K562 (cell line): ENCODE measurements around the gene BMP2K. TPM values are rescaled to one million over a fixed set of nuclear protein-coding genes. Genes with fewer than 3 reads are reported as not detected.
A peak's percentile ranks its signal among the peaks of the same experiment; 100 is the strongest.

Experiments used
- ATAC-seq: fragments of 200-7000 bp; cut with Tn5 transposase; 3 replicates; pipeline ENCODE4 v1.9.1; 2020; ENCODE audit warnings: moderate library complexity
- BruUV-seq: library from RNA; stranded (reverse); fragments of 400-500 nt; replicated peaks from 2 replicates; lab custom pipeline; 2021; lab: Mats Ljungman, UMichigan
- CTCF ChIA-PET: fragments of 300-600 bp; formaldehyde crosslinking; extraction: SDS; loops from one replicate; lab custom pipeline; 2021; ENCODE audit warnings: low intra/inter-chr PET ratio; lab: Yijun Ruan, JAX
- POLR2A ChIA-PET: fragments of 300-600, 350-650 bp; sonication (Branson Sonifier 250); formaldehyde crosslinking; extraction: SDS; loops from one replicate; lab custom pipeline; 2021; ENCODE audit warnings: antibody characterized with exemption, inconsistent platforms; lab: Yijun Ruan, JAX
- DNase-seq, 4 experiments: peaks; one replicate each; pipeline versions ENCODE4 v3.0.0 to v3.0.0-alpha.2; 2011 to 2018; ENCODE audit warnings: low spot score in 3 of 4, mixed read lengths in 3 of 4; ENCODE audit errors: extremely low read depth in 1 of 4
- FAIRE-seq: peaks from 2 replicates; lab custom pipeline; 2011; peaks lifted over from hg19 to GRCh38; lab: Jason Lieb, UNC
- H2AFZ ChIP-seq: 2 replicates; pipeline ENCODE4 v1.6.0; 2011; ENCODE audit warnings: low read depth, low read length, control low read depth, inconsistent platforms
- H3K27ac ChIP-seq: fragments of 200-600 bp; 3 replicates; pipeline ENCODE4 v1.8.0; 2011; ENCODE audit warnings: low read depth, mild to moderate bottlenecking, control low read depth, inconsistent platforms, low read length, moderate library complexity, mixed read lengths; ENCODE audit errors: extremely low read depth
- H3K27me3 ChIP-seq, 2 experiments: fragments of 300-600 bp in 1 of 2; 2 replicates in 1 of 2; 3 replicates in 1 of 2; pipeline versions ENCODE4 v1.6.0 to v1.8.0; 2011; ENCODE audit warnings: inconsistent platforms in 2 of 2, low read length in 2 of 2, mild to moderate bottlenecking in 1 of 2, mixed read lengths in 1 of 2, moderate library complexity in 1 of 2; ENCODE audit not compliant: control insufficient read depth in 2 of 2, insufficient read depth in 2 of 2
- H3K36me3 ChIP-seq: fragments of 300-600 bp; 3 replicates; pipeline ENCODE4 v1.8.0; 2011; ENCODE audit warnings: mild to moderate bottlenecking, low read length, inconsistent platforms; ENCODE audit not compliant: control insufficient read depth, insufficient read depth
- H3K4me1 ChIP-seq, 2 experiments: fragments of 200-600 bp in 1 of 2; replicated peaks in 1 of 2; 2 replicates in 1 of 2; 3 replicates in 1 of 2; pipeline versions ENCODE4 v1.5.1 to v1.8.0; 2011; ENCODE audit warnings: inconsistent platforms in 2 of 2, low read length in 2 of 2, mild to moderate bottlenecking in 1 of 2, mixed read lengths in 1 of 2, moderate library complexity in 1 of 2; ENCODE audit not compliant: control insufficient read depth in 2 of 2, insufficient read depth in 2 of 2
- H3K4me2 ChIP-seq: 2 replicates; pipeline ENCODE4 v1.6.1; 2011; ENCODE audit warnings: low read length, control low read depth, inconsistent platforms, mixed read lengths; ENCODE audit not compliant: insufficient read depth
- H3K4me3 ChIP-seq: fragments of 200-600 bp; sonication (generic), shearing (Covaris generic); 2 replicates; pipeline ENCODE4 v1.5.1; 2016; ENCODE audit warnings: control low read depth, inconsistent platforms
- H3K79me2 ChIP-seq: fragments of 200-600 bp; 3 replicates; pipeline ENCODE4 v1.8.0; 2011; ENCODE audit warnings: low read length, inconsistent platforms; ENCODE audit not compliant: control insufficient read depth, insufficient read depth
- H3K9ac ChIP-seq, 2 experiments: 2 replicates each; pipeline versions ENCODE4 v1.6.0 to v1.6.1; 2011; ENCODE audit warnings: low read depth in 2 of 2, low read length in 2 of 2, control low read depth in 1 of 2, inconsistent platforms in 1 of 2, mild to moderate bottlenecking in 1 of 2, mixed read lengths in 1 of 2; ENCODE audit not compliant: insufficient read depth in 1 of 2
- H3K9me1 ChIP-seq: one replicate; pipeline ENCODE4 v1.6.0; 2011; ENCODE audit warnings: inconsistent platforms, mild to moderate bottlenecking, low read length, moderate library complexity; ENCODE audit not compliant: control insufficient read depth, insufficient read depth
- H3K9me3 ChIP-seq: replicated peaks from 2 replicates; pipeline ENCODE4 v1.5.1; 2011; ENCODE audit warnings: low read depth, low read length, inconsistent platforms; ENCODE audit not compliant: control insufficient read depth, insufficient read depth
- H4K20me1 ChIP-seq: replicated peaks from 2 replicates; pipeline ENCODE4 v1.6.1; 2011; ENCODE audit warnings: low read length, inconsistent platforms, mixed read lengths; ENCODE audit not compliant: control insufficient read depth, insufficient read depth
- ARID2 ChIP-seq: fragments of 450-650 bp; IDR thresholded peaks from 2 replicates; pipeline ENCODE4 v1.6.1; 2017; ENCODE audit warnings: antibody characterized with exemption, mild to moderate bottlenecking
- CXXC5 ChIP-seq: fragments of 250-450 bp; sonication (Bioruptor Pico); IDR thresholded peaks from 2 replicates; pipeline ENCODE4 v1.8.0; 2022; ENCODE audit warnings: inconsistent platforms, mild to moderate bottlenecking, moderate library complexity
- HLTF ChIP-seq: fragments of 450-650 bp; IDR thresholded peaks from 2 replicates; pipeline ENCODE4 v1.6.1; 2016
- ILF3 ChIP-seq: fragments of 450-650 bp; IDR thresholded peaks from 2 replicates; pipeline ENCODE4 v1.6.1; 2018; ENCODE audit warnings: antibody characterized with exemption, mild to moderate bottlenecking, moderate library complexity, borderline replicate concordance
- JUND ChIP-seq, 2 experiments: IDR thresholded peaks; 2 replicates in 1 of 2; 3 replicates in 1 of 2; pipeline ENCODE4 v1.6.1; 2011; ENCODE audit warnings: borderline replicate concordance in 2 of 2, low read depth in 2 of 2, low read length in 2 of 2, improper control_type of control experiment in 1 of 2, missing biosample characterization in 1 of 2, missing genetic modification characterization in 1 of 2, missing genetic modification reagents in 1 of 2
- KAT8 ChIP-seq: fragments of 450-650 bp; IDR thresholded peaks from 2 replicates; pipeline ENCODE4 v1.6.1; 2016; ENCODE audit warnings: low read depth, mild to moderate bottlenecking
- KLF1 ChIP-seq: fragments of 450-650 bp; IDR thresholded peaks from 2 replicates; pipeline ENCODE4 v1.6.1; 2016; ENCODE audit warnings: missing genetic modification characterization, missing compliant biosample characterization
- MTA2 ChIP-seq: fragments of 450-650 bp; IDR thresholded peaks from 2 replicates; pipeline ENCODE4 v1.6.1; 2016; ENCODE audit warnings: low read depth
- NELFE ChIP-seq: IDR thresholded peaks from 2 replicates; pipeline ENCODE4 v1.6.1; 2011; ENCODE audit warnings: mild to moderate bottlenecking; ENCODE audit not compliant: insufficient read depth, insufficient read length
- NUFIP1 ChIP-seq: fragments of 450-650 bp; IDR thresholded peaks from 2 replicates; pipeline ENCODE4 v1.6.1; 2018; ENCODE audit not compliant: partially characterized antibody
- PPARD ChIP-seq: fragments of 250-450 bp; sonication (Bioruptor Pico); IDR thresholded peaks from 2 replicates; pipeline ENCODE4 v1.8.0; 2022; ENCODE audit warnings: inconsistent platforms, mild to moderate bottlenecking, moderate library complexity
- PTBP1 ChIP-seq: fragments of 200-400 bp; formaldehyde crosslinking; IDR thresholded peaks from 2 replicates; pipeline ENCODE4 v1.6.1; 2017; ENCODE audit warnings: low read depth, low read length
- PYGO2 ChIP-seq: fragments of 450-650 bp; IDR thresholded peaks from 2 replicates; pipeline ENCODE4 v1.6.1; 2016; ENCODE audit warnings: mild to moderate bottlenecking, missing genetic modification characterization, moderate library complexity, missing compliant biosample characterization
- TCF3 ChIP-seq: sonication (generic); formaldehyde crosslinking; IDR thresholded peaks from 2 replicates; pipeline ENCODE4 v1.4.0; 2020; ENCODE audit warnings: mild to moderate bottlenecking, missing genetic modification reagents
- ZNF3 ChIP-seq: fragments of 250-450 bp; sonication (Bioruptor Pico); IDR thresholded peaks from 2 replicates; pipeline ENCODE4 v1.5.0; 2021; ENCODE audit warnings: mild to moderate bottlenecking, moderate library complexity
- ZNF431 ChIP-seq: sonication (generic); formaldehyde crosslinking; IDR thresholded peaks from 2 replicates; pipeline ENCODE4 v1.8.0; 2022; ENCODE audit warnings: mild to moderate bottlenecking, missing genetic modification reagents
- ZNF57 ChIP-seq: fragments of 450-650 bp; formaldehyde crosslinking; IDR thresholded peaks from 2 replicates; pipeline ENCODE4 v1.4.0; 2020; ENCODE audit warnings: mild to moderate bottlenecking, moderate library complexity
- WGBS: fragments of 100-300 bp; shearing (Covaris generic); methylation state at CpG from one replicate; pipeline ENCODE4 v1.1.6; 2016; ENCODE audit warnings: low coverage, mixed read lengths; ENCODE audit not compliant: insufficient coverage; ENCODE audit errors: missing lambda C conversion rate; 5-methylcytosine and 5-hydroxymethylcytosine counted together
- in situ Hi-C: fragments of 300-500 bp; cut with MboI; formaldehyde crosslinking; loops from 4 replicates; pipeline ENCODE4 v1.15.0; 2018; ENCODE audit warnings: inconsistent platforms, mixed read lengths
- intact Hi-C: fragments of 100-400 bp; cut with micrococcal nuclease; formaldehyde crosslinking; loops from 2 replicates; pipeline ENCODE4 v1.14.2; 2022
- polyA plus RNA-seq, 8 experiments: library from polyadenylated mRNA; depleted of rRNA in 4 of 8; stranded (reverse) in 5 of 8; unstranded in 3 of 8; fragments of >200 nt; fragmentation: Nextera tagmentation in 2 of 8; fragmentation: Illumina TruSeq in 1 of 8; extraction: Ambion mirVana in 2 of 8; extraction: Trizol in 1 of 8; gene quantifications; 2 replicates each; pipeline versions ENCODE4 v1.2.1 to v1.2.3, GENCODE V29; 2011 to 2014; ENCODE audit warnings: inconsistent platforms in 1 of 8, missing spikeins in 1 of 8
- total RNA-seq, 7 experiments: library from RNA; depleted of rRNA in 6 of 7; stranded (reverse); fragments of >200 nt in 6 of 7; fragmentation: Illumina TruSeq in 2 of 7; extraction: Trizol in 2 of 7; gene quantifications; 2 replicates each; pipeline versions ENCODE4 v1.2.1 to v1.2.3, GENCODE V29; 2011 to 2021; ENCODE audit warnings: low replicate concordance in 1 of 7
- TF ChIP-seq, protein P1 (sequence below), 3 experiments: IDR thresholded peaks in 2 of 3; conservative IDR thresholded peaks in 1 of 3; 2 replicates each; pipeline ENCODE4 v1.5.1; 2011 to 2012; ENCODE audit warnings: low read length in 3 of 3, mild to moderate bottlenecking in 3 of 3, control low read depth in 2 of 3, improper control_type of control experiment in 1 of 3, inconsistent platforms in 1 of 3, low read depth in 1 of 3, mixed read lengths in 1 of 3, moderate library complexity in 1 of 3; ENCODE audit not compliant: insufficient read depth in 2 of 3

BMP2K gene
- total and polyA plus RNA-seq, 9 of the 15 experiments (the other 6 are each of a cell fraction or from before 2014, with no cell fraction given): 17.0 to 217 (median 104) TPM

DNA sequence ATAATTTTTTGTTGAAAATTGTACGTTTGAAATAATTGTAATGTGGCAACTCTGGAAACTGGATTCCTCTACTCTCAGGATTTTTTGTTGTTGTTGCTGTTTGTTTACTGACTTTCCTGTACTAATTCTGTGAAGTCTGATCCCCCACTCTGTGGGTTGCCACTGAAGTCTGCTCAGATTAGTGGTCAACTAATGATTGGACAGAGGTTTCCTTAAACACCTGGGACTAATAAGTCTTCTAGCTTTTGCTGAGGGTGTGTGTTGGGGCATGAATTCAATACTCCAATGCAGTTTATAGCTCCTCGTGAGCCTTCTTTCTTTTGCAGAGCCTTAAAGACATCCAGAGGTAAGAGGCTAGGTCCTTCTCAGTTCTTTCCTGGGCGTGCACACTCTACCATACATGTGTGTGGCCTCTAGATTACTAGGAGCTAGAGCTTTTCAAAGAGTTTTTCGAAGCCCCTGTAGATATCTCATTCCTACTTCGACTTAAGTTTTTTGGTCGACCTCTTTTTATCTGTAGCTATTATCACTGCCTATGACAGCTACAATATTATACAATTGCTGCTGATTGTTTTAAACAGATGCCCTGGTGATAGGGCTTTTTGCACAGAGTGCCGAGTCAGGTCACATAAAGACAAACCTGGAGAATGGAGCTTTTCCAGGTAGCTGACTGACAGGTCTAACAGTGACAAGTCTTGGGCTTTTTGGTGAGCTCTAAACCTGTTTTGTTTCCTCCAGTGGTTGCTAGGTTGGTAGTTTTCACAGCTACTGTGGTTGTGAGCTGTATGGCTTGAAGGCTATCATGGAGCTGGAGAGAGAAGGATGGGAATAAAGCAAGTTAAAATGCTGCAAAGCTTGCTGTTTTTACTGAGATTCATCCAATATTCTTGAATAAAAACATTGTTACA, 34.0 kb downstream of the BMP2K start:
- Histone ChIP-seq H3K79me2 (peaks cover 100% of the 10 kb centered on the region), H3K27ac (peak overlapping the region; percentile 63), H3K4me2 (peak overlapping the region; percentile 17; the same call in 1 of the 2 replicates), H3K36me3 (peaks cover 53% of the 10 kb centered on the region), H3K4me3 (no peak overlapping the region), H3K9me3 (peaks cover 4% of the 10 kb centered on the region; the same call in 1 of the 2 replicates), H4K20me1 (peaks cover 8% of the 10 kb centered on the region; the same call in 1 of the 2 replicates), H3K27me3 (no peaks in the 10 kb centered on the region), H3K9ac (0 out of 4 replicates have a peak overlapping the region, but pooled peaks of 1 of the 2 experiments have one; percentile 20), H2AFZ (no peak overlapping the region), H3K9me1 (peaks cover 3% of the 10 kb centered on the region), H3K4me1 (peaks cover 3 to 32% of the 10 kb centered on the region in 2 experiments; a peak in 4 of 5 replicates)
- CTCF ChIA-PET: no interaction called here
- DNase-seq (peak in 3 of 4 experiments; percentile 16 to 64 (median 49)), FAIRE-seq (peak; percentile 76), ATAC-seq (peak; percentile 88)
- in situ Hi-C loops: no loop called here
- POLR2A ChIA-PET: interaction anchor here (0.7 to 2.9 kb wide), 8 partner anchors 9 to 195 kb away, joined by 3 to 11 read pairs (median 4); no protein-coding TSS in a partner anchor
- WGBS: 6% methylated on average over 7 of the region's 7 CpGs
- no TSS peak for BruUV-seq
- intact Hi-C loops: no loop called here
- TF ChIP-seq ZNF57 (CRISPR knock-in tag) (no peak), KLF1 (no peak), NELFE (no peak), PTBP1 (no peak), PYGO2 (tag) (no peak), TCF3 (CRISPR knock-in tag) (peak; percentile 20; the same call in 1 of the 2 replicates), ARID2 (no peak), ILF3 (no peak), MTA2 (no peak), JUND (IDR thresholded peaks at IDR 0.05; ENCODE audit: borderline replicate concordance, low read depth, low read length) (no peak), JUND (tag; IDR thresholded peaks at IDR 0.05; ENCODE audit: borderline replicate concordance, low read depth, low read length) (no peak), PPARD (no peak), ZNF431 (CRISPR knock-in tag) (no peak), KAT8 (no peak), ZNF3 (CRISPR knock-in tag) (no peak), CXXC5 (CRISPR knock-in tag) (no peak), HLTF (no peak), NUFIP1 (no peak)
- TF ChIP-seq, protein P1, sequence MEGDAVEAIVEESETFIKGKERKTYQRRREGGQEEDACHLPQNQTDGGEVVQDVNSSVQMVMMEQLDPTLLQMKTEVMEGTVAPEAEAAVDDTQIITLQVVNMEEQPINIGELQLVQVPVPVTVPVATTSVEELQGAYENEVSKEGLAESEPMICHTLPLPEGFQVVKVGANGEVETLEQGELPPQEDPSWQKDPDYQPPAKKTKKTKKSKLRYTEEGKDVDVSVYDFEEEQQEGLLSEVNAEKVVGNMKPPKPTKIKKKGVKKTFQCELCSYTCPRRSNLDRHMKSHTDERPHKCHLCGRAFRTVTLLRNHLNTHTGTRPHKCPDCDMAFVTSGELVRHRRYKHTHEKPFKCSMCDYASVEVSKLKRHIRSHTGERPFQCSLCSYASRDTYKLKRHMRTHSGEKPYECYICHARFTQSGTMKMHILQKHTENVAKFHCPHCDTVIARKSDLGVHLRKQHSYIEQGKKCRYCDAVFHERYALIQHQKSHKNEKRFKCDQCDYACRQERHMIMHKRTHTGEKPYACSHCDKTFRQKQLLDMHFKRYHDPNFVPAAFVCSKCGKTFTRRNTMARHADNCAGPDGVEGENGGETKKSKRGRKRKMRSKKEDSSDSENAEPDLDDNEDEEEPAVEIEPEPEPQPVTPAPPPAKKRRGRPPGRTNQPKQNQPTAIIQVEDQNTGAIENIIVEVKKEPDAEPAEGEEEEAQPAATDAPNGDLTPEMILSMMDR (IDR thresholded peaks at IDR 0.05 in 2 of 3, conservative IDR thresholded peaks at IDR 0.05 in 1 of 3; ENCODE audit: insufficient read depth in 2 of 3, low read depth in 1 of 3, low read length in 3 of 3): no peak
